Neuron (in vitro differentiated cells): ENCODE measurements around the gene VPS51.

Experiments
- H2AFZ ChIP-seq: one replicate; pipeline ENCODE4 v1.6.1; 2013; ENCODE audit warnings: low read depth, mild to moderate bottlenecking, inconsistent platforms, low read length, moderate library complexity
- H3K27me3 ChIP-seq: one replicate; pipeline ENCODE4 v1.6.1; 2013; ENCODE audit warnings: low read length; ENCODE audit not compliant: insufficient read depth
- H3K36me3 ChIP-seq: one replicate; pipeline ENCODE4 v1.6.1; 2013; ENCODE audit warnings: low read length; ENCODE audit not compliant: insufficient read depth
- H3K4me1 ChIP-seq: one replicate; pipeline ENCODE4 v1.6.1; 2013; ENCODE audit warnings: low read length; ENCODE audit not compliant: insufficient read depth
- H3K4me3 ChIP-seq: 2 replicates; pipeline ENCODE4 v1.5.1; 2013; ENCODE audit warnings: mild to moderate bottlenecking, low read length, moderate library complexity
- H3K9me3 ChIP-seq: one replicate; pipeline ENCODE4 v1.6.1; 2013; ENCODE audit warnings: low read length

Gene VPS51

DNA sequence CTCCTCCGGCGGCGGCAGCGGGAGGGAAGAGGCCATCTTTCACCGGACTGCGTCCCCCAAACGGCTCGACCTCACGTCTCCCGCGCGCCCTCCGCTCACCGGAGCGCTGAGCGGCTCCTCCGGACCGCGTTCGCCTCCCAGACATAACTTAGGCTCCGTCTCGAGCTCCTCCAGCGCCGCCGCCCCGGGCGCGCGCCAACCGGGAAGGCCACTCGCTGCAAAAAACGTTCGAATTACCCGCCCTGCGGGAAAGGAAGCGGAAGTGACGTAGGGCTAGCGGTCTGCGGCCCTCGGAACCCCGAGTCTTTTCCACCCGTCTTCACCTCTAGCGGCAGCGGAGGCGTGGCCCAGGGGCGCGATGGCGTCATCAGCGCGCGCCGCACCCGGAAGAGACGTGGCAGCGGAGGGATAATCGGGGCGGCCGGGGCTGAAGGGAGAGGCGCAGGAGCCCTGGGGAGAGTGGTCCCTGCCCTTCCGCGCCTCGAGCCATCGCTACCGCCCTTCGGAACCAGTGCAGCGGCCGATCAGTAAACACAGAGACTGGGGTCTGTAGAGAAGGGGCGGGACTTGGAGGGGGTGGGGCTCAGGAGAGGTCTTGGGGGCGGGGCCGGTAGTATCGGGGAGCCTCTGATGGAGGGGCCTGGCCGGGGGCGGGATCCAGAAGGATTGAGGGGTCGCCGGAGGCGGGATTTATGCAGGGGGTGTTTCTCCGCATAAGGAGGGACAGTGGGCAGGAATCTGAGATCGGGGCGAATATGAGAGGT, 12.0 kb upstream of the VPS51 start, which contains the start of the genes CDCA5 and ZFPL1:
Gene CDCA5, minus strand, starts transcription at position 207 of the 764 bp plus-strand sequence. Its CDS starts 62 bp downstream, at position 145.
Gene ZFPL1, plus strand, starts transcription at position 389 of the 764 bp plus-strand sequence. CDS start 477 bp downstream, outside the sequence.
- Histone ChIP-seq H2AFZ (peak within 1 kb of the TSS; percentile 66), H3K9me3 (no peaks in the 10 kb centered on the region), H3K36me3 (peaks cover 63% of the 10 kb centered on the region), H3K27me3 (no peaks in the 10 kb centered on the region), H3K4me3 (peak within 1 kb of the TSS; percentile 88), H3K4me1 (peaks cover 19% of the 10 kb centered on the region)

DNA sequence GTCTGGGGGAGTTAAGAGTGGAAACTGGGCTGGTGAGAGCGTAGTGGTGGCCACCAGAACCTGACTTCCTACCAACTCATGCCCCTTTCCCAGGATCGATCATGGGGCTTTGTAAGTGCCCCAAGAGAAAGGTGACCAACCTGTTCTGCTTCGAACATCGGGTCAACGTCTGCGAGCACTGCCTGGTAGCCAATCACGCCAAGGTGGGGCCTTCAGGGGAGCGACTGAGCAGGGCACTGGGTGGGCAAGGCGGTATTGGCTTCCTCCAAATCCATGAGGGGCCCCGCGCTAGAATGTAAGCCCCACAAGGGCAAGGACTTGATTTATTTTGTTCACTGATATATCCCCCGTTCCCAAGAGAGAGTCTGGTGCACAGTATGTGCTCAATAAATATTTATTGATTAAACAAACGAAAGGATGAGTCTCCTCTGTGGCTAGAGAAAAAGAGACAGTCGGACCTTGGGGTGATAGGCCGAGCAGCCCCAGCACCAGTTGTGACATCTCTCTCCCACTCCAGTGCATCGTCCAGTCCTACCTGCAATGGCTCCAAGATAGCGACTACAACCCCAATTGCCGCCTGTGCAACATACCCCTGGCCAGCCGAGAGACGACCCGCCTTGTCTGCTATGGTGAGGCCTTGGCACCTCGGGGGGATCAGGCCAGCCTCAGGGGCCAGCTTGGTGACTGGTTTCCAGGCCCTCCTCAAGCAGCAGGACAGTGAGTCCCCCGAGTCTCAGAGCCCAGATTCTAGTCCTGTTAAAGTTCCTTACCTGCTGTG, 11.2 kb upstream of the VPS51 start:
- Histone ChIP-seq H3K9me3 (no peaks in the 10 kb centered on the region), H3K36me3 (peaks cover 65% of the 10 kb centered on the region), H3K4me3 (peak overlapping the region; percentile 88), H2AFZ (no peak overlapping the region), H3K4me1 (peaks cover 19% of the 10 kb centered on the region), H3K27me3 (no peaks in the 10 kb centered on the region)

DNA sequence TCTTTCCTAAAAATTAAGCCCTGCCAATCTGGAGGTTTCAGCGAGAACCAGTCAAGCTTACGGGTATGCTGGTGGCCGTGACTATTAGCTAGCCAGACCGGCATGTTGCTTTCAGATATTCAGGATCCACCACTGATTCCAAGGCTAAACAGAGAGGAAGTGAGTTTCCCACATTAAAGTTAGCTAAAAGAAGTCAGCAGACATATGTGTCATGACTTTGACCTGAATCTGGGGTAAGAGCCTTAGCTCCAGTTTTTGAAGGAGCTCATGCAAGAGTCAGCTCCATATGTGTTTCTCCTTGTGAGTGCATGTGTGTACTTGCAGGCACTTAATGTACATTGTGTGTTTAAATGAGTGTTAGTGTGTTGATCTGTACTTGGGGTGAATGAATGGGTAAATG, 10.6 kb upstream of the VPS51 start:
- Histone ChIP-seq H3K4me3 (no peak overlapping the region), H3K36me3 (peaks cover 61% of the 10 kb centered on the region), H3K4me1 (peaks cover 19% of the 10 kb centered on the region), H3K27me3 (no peaks in the 10 kb centered on the region), H2AFZ (no peak overlapping the region), H3K9me3 (no peaks in the 10 kb centered on the region)

DNA sequence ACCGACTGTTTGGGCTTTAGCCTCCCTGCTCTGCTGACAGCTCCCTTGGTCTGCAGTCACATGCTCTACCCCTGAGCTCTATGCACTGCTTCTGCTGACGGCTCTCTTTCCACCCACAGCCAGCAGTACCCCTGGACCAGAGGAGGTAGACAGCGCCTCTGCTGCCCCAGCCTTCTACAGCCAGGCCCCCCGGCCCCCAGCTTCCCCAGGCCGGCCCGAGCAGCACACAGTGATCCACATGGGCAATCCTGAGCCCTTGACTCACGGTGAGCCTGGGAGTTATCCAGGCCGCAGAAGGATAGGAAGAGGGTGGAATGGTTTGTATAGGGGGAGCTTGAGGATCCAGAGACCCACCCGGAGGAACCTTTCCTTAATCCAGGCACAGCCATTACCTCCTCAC, 9.2 kb upstream of the VPS51 start:
- H3K4me3 ChIP-seq: no peak overlapping the region
- H3K36me3 ChIP-seq: peaks cover 51% of the 10 kb centered on the region

DNA sequence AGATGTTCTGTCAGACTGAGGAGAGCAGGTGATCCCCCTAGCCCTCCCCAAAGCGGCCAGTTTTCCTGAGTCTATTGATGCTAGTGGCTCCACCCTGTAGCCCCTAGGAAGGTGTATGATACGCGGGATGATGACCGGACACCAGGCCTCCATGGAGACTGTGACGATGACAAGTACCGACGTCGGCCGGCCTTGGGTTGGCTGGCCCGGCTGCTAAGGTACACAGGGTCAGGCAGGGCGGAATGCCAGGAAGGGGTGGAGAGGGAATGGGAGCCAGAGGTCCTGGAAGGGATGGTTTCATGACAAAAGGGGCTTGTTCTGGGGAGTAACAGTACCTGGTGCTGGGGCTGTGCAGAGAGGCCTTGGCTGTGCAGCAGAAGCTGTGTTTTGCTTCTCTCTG, 8.8 kb upstream of the VPS51 start:
- Histone ChIP-seq H3K4me3 (no peak overlapping the region), H3K9me3 (no peaks in the 10 kb centered on the region), H3K36me3 (peaks cover 47% of the 10 kb centered on the region), H3K27me3 (no peaks in the 10 kb centered on the region), H3K4me1 (peaks cover 19% of the 10 kb centered on the region), H2AFZ (no peak overlapping the region)

More for the DNA sequence above, 9.2 kb upstream of the VPS51 start:
- Histone ChIP-seq H3K9me3 (no peaks in the 10 kb centered on the region), H3K27me3 (no peaks in the 10 kb centered on the region), H3K4me1 (peaks cover 19% of the 10 kb centered on the region), H2AFZ (no peak overlapping the region)

DNA sequence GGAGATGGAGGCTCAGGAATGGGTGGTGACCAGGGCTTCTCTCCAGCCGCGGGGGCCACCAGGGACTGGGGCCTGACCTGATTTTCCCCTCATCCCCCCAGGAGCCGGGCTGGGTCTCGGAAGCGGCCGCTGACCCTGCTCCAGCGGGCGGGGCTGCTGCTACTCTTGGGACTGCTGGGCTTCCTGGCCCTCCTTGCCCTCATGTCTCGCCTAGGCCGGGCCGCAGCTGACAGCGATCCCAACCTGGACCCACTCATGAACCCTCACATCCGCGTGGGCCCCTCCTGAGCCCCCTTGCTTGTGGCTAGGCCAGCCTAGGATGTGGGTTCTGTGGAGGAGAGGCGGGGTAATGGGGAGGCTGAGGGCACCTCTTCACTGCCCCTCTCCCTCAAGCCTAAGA, 8.2 kb upstream of the VPS51 start:
- H3K4me3 ChIP-seq: no peak overlapping the region

DNA sequence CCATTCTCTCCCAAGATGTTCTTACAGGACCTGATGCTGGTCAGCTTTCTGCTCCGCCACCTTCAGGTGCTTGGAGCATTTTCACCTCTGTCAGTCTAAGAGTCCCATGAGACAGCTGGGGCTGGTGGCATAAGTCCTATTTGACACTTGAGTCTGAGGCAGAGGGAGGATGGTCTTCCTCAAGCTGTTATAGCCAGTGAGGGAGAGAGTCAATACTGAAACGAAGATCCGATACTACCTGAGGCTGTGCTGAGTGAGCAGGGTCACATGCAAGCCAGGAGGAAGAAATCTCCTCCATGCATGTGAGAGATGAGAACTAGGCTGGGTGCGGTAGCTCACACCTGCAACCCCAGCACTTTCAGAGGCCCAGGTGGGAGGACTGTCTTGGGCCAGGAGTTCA, 6.4 kb upstream of the VPS51 start:
- Histone ChIP-seq H3K9me3 (no peaks in the 10 kb centered on the region), H2AFZ (no peak overlapping the region), H3K4me1 (peaks cover 6% of the 10 kb centered on the region), H3K36me3 (peaks cover 47% of the 10 kb centered on the region), H3K27me3 (no peaks in the 10 kb centered on the region), H3K4me3 (no peak overlapping the region)

More for the DNA sequence above, 8.2 kb upstream of the VPS51 start:
- Histone ChIP-seq H3K9me3 (no peaks in the 10 kb centered on the region), H3K27me3 (no peaks in the 10 kb centered on the region), H3K4me1 (peaks cover 15% of the 10 kb centered on the region), H2AFZ (no peak overlapping the region), H3K36me3 (peaks cover 47% of the 10 kb centered on the region)

DNA sequence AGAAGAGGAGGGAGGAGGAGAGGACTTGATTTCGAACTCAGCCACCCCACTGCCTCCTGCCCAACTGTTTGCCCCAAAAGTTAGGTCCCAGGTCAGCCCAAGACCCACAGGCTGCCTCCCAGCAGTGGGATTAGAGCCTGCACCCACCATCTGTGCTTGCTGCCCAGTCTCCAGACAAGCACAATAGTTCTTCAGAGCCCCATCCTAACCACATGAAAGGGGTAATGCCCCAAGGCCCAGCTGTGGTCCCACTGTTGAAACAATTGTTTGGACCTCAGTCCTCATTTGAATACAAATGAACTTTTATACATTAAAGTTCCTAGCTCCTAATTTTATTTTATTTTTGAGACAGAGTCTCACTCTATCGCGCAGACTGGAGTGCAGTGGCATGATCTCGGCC, 5.4 kb upstream of the VPS51 start:
- no peak overlapping the region for H3K4me3 ChIP-seq
- peaks cover 1% of the 10 kb centered on the region for H3K4me1 ChIP-seq
- H2AFZ ChIP-seq: no peak overlapping the region
- H3K36me3 ChIP-seq: peaks cover 40% of the 10 kb centered on the region
- H3K9me3 ChIP-seq: no peaks in the 10 kb centered on the region
- no peaks in the 10 kb centered on the region for H3K27me3 ChIP-seq

DNA sequence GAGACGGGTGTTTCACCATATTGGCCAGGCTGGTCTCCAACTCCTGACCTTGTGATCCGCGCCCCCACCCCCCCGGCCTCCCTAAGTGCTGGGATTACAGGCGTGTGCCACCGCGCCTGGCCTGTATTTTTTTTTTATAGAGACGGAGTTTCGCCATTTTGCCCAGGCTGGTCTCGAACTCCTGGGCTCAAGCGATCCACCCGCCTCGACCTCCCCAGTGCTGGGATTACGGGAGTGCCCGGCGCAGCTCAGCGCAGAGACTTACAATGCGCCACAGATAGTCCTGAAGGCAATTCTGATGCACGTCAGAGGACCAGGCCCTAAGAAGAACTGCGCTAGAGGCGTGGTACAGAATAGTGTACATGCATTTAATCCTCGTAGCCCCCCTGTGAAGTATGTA, 587 bp upstream of the VPS51 start:
- Histone ChIP-seq H3K36me3 (no peaks in the 10 kb centered on the region), H3K4me1 (peaks cover 10% of the 10 kb centered on the region), H3K9me3 (no peaks in the 10 kb centered on the region), H3K27me3 (no peaks in the 10 kb centered on the region), H3K4me3 (peak overlapping the region; percentile 88), H2AFZ (peak overlapping the region; percentile 82)

DNA sequence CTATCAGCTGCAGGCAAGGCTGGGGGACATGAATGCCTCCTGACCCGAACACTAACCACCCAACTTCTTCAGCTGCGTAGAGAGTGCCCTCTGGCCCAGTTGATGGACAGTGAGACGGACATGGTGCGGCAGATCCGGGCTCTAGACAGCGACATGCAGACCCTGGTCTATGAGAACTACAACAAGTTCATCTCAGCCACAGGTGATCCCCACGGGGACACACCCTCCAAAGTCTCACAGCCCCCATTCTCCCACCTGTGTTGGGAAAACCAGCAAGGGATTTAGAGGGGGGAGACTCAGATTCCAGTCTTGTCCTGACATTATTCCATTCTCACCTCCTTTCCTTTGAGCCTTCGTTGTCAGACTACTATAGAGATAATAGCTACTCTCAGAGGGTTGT, 912 bp downstream of the VPS51 start:
- peaks cover 10% of the 10 kb centered on the region for H3K4me1 ChIP-seq
- peak overlapping the region; percentile 88 for H3K4me3 ChIP-seq

DNA sequence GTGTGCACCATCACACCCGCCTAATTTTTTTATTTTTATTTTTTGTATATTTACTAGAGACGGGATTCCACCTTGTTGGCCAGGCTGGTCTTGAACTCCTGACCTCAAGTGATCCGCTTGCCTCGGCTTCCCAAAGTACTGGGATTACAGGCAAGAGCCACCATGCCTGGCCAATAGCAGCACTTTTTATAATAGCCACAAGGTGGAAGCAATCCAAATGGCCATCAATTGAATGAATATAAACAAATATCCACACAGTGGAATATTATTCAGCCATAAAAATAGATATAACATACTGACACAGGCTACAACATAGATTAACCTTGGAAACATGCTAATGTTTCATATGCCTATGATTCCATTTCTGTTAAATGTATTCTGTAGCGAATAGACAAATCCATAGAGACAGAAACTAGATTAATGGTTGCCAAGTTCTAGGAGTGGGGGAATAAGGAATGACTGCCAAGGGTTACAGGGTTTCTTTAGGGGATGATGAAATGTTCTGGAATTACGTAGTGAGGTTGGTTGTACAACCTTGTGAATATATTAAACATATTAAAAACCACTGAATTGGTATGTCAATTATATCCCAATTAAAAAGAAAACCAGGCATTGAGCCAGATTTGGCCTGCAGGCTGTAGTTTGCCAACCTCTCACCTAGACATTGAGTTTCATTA, 4.8 kb downstream of the VPS51 start:
- Histone ChIP-seq H3K9me3 (no peaks in the 10 kb centered on the region), H3K36me3 (no peaks in the 10 kb centered on the region), H2AFZ (no peak overlapping the region), H3K27me3 (no peaks in the 10 kb centered on the region), H3K4me1 (peaks cover 7% of the 10 kb centered on the region), H3K4me3 (no peak overlapping the region)

More for the DNA sequence above, 912 bp downstream of the VPS51 start:
- no peak overlapping the region for H2AFZ ChIP-seq
- no peaks in the 10 kb centered on the region for H3K36me3 ChIP-seq
- H3K27me3 ChIP-seq: no peaks in the 10 kb centered on the region
- no peaks in the 10 kb centered on the region for H3K9me3 ChIP-seq

DNA sequence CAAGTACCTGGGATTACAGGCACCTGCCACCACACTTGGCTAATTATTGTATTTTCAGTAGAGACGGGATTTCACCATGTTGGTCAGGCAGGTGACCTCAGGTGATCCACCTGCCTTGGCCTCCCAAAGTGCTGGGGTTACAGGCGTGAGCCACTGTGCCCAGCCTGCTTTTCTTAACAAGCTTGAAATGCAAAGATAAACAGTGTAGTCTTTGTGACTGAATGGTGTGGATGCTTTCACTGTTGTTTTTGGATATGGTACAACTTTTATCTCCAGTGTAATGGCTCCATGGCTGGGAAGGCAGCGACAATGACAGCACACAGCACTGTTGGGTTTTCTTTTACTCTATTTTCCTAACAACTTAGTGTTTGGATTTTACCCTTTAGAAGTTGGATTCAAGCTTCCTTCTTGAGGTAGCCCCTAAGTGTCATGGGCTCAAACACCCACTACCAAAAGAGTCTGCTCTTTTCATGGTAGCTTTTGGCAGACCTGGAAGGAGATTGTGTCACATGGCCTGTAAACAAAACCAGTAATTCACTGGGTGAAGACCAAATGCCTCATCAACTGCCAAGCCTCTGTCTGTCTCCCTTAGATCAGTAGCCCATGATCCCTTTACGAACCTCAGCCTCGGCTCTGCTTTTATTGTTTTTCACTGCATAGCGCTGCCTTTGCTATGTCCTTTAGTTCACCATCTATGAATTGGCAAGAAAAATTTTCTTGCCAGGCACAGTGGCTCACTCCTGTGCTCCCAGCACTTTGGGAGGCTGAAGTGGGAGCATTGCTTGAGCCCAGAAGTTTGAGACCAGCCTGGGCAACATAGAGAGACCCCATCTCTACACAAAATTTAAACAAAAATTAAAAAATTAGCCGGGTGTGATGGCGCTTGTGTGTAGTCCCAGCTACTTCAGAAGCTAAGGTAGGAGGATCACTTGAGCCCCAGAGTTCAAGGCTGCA, 6.4 kb downstream of the VPS51 start:
- Histone ChIP-seq H3K27me3 (no peaks in the 10 kb centered on the region), H3K36me3 (no peaks in the 10 kb centered on the region), H3K4me1 (no peaks in the 10 kb centered on the region), H3K9me3 (no peaks in the 10 kb centered on the region), H2AFZ (no peak overlapping the region), H3K4me3 (no peak overlapping the region)
